ENCODE data around the gene CCDC88C.

Gene CCDC88C

DNA sequence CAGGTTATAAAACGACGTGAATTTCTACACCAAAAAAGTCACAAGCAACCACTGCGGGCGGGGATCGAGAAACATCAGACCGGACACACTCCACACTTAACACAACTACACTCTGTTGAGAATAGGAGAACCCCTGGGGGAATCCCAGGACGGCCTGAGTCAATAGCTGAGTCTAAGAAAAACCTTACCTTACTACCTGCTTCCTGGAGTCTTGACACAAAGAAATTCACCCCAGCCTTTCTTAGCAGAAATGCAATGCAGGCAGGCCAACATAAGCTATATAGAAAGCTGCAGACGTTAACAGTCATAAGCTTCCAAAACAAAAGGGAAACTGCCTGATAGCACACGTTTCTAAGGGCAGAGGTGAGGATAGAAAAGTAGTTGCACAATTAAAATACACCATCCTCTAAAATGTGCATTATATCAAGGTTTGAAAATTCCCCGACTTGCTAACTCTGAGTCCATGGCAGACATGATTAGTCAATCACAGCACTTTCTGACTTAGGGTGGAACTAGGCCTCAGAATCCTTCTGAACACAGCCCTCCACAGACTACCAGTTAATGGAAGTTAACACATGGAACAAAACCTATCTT is 68.0 kb downstream of the CCDC88C start:
- no peak for DNase-seq (ENCODE audit: low read depth)
- TF ChIP-seq, protein P1, sequence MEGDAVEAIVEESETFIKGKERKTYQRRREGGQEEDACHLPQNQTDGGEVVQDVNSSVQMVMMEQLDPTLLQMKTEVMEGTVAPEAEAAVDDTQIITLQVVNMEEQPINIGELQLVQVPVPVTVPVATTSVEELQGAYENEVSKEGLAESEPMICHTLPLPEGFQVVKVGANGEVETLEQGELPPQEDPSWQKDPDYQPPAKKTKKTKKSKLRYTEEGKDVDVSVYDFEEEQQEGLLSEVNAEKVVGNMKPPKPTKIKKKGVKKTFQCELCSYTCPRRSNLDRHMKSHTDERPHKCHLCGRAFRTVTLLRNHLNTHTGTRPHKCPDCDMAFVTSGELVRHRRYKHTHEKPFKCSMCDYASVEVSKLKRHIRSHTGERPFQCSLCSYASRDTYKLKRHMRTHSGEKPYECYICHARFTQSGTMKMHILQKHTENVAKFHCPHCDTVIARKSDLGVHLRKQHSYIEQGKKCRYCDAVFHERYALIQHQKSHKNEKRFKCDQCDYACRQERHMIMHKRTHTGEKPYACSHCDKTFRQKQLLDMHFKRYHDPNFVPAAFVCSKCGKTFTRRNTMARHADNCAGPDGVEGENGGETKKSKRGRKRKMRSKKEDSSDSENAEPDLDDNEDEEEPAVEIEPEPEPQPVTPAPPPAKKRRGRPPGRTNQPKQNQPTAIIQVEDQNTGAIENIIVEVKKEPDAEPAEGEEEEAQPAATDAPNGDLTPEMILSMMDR (conservative IDR thresholded peaks at IDR 0.05; ENCODE audit: low read depth, low read length) = no peak

DNA sequence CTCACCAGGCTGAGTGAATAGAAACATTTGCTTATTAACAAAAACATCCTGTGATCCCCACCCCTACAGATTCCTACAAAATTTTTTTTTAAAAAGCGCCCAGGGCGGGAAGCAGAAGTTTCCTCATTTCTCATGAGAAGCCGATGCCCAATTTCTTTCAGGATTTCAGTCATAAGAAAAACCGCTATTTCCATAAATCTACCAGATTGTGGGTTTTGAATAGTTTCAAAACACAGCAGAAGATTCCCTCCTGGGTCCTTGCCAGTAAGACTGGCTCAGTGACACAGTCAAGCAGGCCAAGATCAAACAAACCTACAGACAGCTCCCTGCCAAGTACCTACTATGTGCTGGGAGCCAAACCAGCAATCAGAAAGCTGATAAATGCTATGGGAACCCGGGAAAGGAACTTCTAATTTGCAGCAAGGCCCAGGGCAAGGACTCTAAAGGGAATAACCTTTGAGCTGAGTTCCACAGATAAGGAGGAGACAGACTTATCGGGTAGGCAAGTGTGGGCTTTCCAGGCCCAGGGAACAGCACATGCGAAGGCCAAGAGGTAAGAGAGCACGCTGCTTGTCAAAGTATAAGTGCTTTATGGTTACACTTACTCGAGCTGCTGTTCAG is 68.7 kb downstream of the CCDC88C start:
- H3K4me3 ChIP-seq (ENCODE audit: low read length) = no peak overlapping the region
- no peak for DNase-seq (ENCODE audit: low read depth)
- TF ChIP-seq, protein P1 (conservative IDR thresholded peaks at IDR 0.05; ENCODE audit: low read depth, low read length) = no peak

More for the DNA sequence above, 68.0 kb downstream of the CCDC88C start:
- no peak overlapping the region for H3K4me3 ChIP-seq (ENCODE audit: low read length)

DNA sequence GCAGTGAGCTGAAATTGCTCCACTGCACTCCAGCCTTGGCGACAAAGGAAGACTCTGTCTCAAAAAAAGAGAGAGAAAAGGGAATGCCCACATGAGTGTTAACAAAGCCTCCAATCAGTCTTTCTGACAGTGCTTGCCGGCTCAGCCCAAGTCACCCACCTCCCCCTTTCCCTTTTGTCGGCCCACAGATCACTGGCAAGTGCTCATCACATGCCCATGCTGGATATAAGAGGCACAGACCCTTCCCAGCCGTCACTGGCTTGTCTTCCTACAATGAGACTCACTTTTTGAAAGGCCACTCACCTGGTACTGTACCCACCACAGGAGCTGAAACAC is 70.8 kb downstream of the CCDC88C start:
- H3K4me3 ChIP-seq (ENCODE audit: low read length) = no peak overlapping the region
- no peak for DNase-seq (ENCODE audit: low read depth)
- TF ChIP-seq, protein P1 (conservative IDR thresholded peaks at IDR 0.05; ENCODE audit: low read depth, low read length) = no peak

DNA sequence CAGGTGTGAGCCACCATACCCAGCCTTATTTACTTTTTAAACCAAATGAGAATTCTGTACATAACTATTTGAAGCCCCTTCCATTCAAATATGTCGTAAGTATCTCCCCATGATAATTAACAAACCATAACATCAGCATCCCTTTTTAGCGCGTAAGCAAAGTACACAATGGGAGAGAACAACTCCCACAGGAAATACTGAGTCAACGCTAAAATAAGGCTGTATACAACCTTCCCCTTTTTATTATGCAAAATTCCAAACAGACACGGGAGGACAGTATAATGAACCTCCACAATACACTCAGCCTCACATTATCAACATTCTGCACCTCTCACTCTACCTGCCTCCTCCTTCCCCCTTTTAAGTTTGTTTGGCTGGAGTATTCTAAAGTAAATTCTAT is 73.5 kb downstream of the CCDC88C start:
- no peak for DNase-seq (ENCODE audit: low read depth)
- TF ChIP-seq, protein P1 (conservative IDR thresholded peaks at IDR 0.05; ENCODE audit: low read depth, low read length) = no peak
- H3K4me3 ChIP-seq (ENCODE audit: low read length) = no peak overlapping the region

DNA sequence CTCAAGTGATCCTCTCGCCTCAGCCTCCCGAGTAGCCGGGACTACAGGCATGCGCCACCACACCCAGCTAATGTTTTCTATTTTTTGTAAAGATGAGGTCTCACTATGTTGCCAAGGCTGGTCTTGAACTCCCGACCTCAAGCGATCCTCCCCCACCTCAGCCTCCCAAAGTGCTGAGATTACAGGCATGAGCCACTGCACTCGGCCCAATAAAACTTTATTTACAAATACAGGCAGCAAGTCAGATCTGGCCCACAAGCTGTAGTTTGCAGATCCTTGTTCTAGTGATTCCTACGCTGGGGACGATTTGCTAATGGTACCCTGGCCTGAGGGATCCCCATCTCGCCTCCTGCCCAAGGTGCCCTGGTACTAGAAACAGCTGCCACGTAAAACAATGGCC is 74.6 kb downstream of the CCDC88C start:
- DNase-seq (ENCODE audit: low read depth) = no peak
- no peak overlapping the region for H3K4me3 ChIP-seq (ENCODE audit: low read length)
- TF ChIP-seq, protein P1 (conservative IDR thresholded peaks at IDR 0.05; ENCODE audit: low read depth, low read length) = no peak

DNA sequence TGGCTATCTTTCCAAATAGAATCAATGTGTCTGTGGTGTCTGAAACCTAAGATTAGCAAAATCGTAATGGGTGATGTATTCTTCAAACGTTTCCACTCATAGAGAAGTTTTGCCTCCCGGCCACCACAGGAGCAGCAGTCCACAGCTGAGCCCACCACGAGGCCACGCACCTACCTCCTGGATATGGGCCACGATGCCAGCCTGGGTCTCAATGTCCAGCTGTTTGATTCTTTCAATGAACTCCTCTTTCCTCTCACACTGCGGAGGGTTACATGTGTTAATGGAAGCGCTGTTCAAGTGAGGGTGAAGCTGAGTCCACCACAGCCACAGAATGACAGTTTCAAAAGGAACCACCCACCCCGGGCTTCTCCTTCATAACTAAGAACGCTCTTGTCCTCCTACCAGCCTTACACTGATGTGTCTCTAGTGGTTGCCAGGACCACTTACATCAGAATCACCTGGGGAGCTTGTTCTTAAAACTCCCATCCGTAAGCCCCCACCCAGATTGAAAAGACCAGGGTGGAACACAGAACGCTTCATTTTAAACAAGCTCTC is 75.3 kb downstream of the CCDC88C start:
- DNase-seq (ENCODE audit: low read depth) = no peak

More for the DNA sequence above, 75.3 kb downstream of the CCDC88C start:
- no peak overlapping the region for H3K4me3 ChIP-seq (ENCODE audit: low read length)
- TF ChIP-seq, protein P1 (conservative IDR thresholded peaks at IDR 0.05; ENCODE audit: low read depth, low read length) = no peak
